ENCODE results near the gene ZRANB3.

ZRANB3 gene

DNA sequence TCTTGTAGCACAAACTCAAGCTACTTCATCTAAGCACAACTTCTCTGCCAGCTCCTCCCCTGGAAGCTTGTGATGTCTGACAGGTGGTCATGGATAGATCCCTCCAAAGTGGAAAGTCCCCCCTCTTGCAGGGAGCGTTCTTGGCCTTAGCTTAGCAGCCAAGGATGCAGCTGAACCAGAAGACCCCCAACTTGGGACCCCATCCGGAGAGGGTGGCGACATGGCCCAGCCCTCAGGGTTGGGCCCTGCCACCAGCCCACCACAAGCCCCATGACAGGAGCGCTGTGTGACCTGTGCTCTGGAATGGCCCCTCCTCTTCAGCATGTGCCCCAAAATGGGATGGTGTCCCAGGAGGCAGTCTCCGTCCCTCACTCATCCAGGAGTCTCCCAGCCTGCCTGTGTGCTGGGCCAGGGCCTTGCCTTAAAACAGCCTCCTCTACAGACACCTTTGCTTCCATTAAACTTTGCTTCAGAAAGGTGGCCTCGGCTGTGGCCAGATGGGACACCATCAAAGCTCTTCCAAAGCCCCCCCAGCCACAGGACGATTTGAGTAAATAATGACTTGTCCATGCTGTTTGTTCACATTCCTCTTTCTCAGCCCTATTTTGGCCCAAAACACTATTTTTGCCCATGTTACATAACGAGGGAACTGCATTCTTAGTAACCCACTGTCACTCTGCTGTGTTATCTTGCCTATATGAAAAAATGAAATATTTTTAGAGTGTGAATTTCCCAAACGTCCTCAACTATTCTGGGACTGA, 356.8 kb downstream of the ZRANB3 start:
- no peak for DNase-seq (ENCODE audit: low read depth)

- DNase-seq (ENCODE audit: low read depth), result no peak
Measured at GRCh38 chr2:135169900-135170753, 360.9 kb downstream of the ZRANB3 start.

DNA sequence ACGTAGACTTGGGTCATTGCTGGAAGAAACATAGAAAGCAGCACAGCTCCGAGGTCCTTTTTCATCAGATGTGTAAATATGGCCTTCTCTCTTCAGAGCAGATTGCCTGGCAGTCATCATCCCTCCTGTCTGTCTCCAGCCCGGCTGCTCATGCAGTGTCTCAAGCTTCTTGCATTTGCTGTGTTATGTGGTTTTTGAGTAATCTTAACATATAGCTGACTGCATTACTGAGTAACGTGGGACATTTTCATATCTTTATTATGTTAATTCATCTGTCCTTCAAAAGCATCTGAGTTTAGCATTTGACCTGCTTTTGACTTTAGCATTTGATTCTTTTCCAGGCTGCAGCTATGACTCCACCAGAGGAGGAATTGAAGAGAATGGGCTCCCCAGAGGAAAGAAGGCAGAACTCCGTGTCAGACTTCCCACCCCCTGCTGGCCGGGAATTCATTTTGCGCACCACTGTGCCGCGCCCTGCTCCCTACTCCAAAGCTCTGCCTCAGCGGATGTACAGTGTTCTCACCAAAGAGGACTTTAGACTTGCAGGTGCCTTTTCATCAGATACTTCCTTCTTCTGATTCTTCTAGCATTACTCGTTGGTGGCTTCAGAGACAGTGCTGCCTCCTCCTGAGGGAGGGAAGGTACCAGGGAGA, 362.7 kb downstream of the ZRANB3 start:
- DNase-seq (ENCODE audit: low read depth), result no peak

DNA sequence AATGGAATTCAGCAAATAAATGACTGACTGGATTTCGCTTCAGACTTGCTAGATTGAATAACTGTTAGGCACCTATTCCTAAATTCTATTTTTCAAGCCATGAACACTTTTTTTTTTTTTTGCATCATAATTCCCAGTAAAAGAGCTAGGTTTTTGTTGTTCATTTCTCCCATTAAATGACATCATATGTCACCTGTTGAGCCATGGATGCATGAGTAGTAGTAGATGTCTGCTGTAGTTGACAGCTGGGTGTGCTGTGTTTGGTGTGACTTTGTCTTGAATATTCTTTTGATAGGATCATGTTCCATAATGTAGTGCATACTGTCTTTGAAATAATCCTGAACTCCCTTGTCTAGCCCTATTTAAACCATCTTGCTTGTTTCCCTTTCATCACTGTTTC, 363.7 kb downstream of the ZRANB3 start:
- no peak for DNase-seq (ENCODE audit: low read depth)

- DNase-seq (ENCODE audit: low read depth), result peak; percentile 72
Measured at GRCh38 chr2:135164431-135164830, 366.6 kb downstream of the ZRANB3 start.

GRCh38 chr2:135163901-135164300, 367.1 kb downstream of the ZRANB3 start:
- no peak for DNase-seq (ENCODE audit: low read depth)

DNA sequence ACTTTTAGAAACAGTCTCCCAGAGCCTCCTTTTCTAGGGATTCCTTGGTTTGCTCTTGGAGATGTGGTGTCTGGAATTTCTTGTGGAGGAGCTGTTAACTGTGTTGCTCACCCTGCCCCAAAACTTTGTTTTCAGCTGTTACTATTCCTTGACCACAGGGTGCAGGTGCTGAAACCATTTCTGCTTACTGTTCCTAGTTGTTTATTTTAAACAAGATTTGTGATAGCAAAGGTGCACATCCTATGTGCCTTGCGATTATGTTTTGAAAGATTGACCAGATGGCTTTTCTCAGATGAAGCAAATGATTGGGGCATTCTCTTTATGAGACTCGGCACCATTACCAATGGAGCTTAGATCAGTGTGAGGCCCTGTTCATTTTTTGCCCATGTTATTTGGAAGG, 367.7 kb downstream of the ZRANB3 start:
- no peak for DNase-seq (ENCODE audit: low read depth)

DNA sequence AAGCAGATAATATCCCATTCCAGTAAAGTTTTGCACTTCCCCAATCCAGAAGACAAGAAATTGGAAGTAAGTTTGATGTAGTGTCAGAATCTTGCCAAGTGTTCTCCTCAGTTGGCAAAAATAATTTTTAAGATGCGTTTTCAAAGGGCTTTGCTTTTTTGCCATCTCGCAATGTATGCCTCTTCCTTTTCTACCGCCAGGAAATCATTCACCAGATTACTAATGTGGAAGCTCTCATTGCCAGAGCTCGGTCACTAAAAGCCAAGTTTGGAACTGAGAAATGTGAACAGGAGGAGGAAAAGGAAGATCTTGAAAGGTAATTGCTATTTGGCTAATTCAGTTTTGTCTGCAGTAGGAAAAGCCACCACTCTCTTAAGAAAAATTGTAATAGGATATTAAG, 368.2 kb downstream of the ZRANB3 start:
- DNase-seq (ENCODE audit: low read depth), result no peak

DNA sequence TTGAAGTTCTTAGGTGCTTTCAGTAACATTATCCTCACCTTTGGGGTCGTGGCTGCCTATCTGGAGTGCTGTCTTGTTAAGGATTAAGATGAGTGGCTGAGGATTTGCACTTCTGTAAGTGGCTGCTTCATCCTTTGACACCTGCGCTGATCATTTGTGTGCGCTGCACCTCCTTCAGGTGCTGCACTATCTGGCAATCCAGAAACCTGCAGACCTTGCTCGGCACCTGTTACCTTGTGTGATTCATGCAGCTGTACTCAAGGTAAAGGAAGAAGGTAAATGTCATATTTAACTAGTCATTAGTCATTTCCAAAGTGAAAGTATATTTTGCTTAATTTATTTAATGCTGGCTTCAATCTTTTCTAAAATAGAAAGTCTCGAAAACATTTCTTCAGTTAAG, 368.6 kb downstream of the ZRANB3 start:
- DNase-seq (ENCODE audit: low read depth), result no peak

GRCh38 chr2:135159191-135159590, 371.8 kb downstream of the ZRANB3 start:
- DNase-seq (ENCODE audit: low read depth), result no peak

DNA sequence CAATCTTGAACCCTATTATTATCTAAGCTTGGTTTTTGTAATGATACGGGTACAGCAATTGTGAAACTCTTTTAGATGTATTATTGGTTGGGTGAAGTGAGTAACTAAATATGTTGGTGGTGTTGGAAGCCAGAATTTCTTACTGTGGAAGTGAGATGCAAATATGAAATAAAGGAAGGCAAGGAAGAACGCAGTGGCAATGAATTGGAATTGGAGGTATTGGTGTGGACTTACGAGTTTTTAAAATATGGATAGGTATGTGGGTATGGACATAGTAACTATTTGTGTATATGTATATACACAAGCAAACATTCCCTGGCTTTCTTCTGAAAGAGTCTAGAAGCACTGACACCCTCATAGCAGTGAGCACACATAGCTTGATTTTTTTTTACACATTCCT, 373.2 kb downstream of the ZRANB3 start:
- no peak for DNase-seq (ENCODE audit: low read depth)

DNA sequence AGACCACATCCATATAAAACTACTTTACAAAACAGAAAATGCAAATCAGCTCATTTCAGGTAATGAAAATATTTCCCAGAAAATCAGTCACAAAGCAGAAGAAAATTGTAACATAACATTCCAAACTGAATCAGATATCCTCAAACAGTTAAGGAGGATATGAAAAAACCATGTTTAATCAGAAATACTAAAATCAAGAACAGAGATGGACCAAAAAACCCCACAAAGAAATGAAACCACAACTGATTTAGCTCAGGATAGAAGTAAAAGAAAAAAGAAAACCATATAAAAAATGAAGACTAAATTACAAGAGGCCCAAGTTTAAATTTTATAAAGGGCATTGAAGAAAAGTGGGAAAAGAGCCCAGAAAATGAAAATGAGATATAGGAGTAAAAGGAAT, 376.1 kb downstream of the ZRANB3 start:
- no peak for DNase-seq (ENCODE audit: low read depth)

- DNase-seq (ENCODE audit: low read depth), result no peak
Measured at GRCh38 chr2:135152361-135152760, 378.7 kb downstream of the ZRANB3 start.

GRCh38 chr2:135151615-135152014, 379.4 kb downstream of the ZRANB3 start:
- no peak for DNase-seq (ENCODE audit: low read depth)

GRCh38 chr2:135150725-135151124, 380.3 kb downstream of the ZRANB3 start:
- DNase-seq (ENCODE audit: low read depth), result no peak

DNA sequence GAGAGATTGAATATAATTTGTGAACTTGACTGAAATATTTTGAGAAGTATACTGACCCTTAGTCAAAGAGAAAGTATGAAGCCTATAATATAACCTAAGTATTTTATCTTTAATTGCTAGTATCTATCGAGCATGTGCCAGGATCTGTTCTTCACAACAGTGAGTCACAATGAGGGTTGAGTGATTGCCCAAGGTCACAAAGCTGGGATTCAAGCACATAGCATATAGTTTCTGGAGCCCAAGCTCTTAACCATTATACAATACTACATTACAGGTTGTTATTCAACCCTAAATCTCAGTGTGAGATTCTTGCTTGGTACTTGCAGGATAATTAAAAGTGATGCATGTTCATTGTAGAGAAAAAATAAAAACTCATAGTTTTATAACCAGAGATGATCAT, 381.8 kb downstream of the ZRANB3 start:
- no peak for DNase-seq (ENCODE audit: low read depth)

DNA sequence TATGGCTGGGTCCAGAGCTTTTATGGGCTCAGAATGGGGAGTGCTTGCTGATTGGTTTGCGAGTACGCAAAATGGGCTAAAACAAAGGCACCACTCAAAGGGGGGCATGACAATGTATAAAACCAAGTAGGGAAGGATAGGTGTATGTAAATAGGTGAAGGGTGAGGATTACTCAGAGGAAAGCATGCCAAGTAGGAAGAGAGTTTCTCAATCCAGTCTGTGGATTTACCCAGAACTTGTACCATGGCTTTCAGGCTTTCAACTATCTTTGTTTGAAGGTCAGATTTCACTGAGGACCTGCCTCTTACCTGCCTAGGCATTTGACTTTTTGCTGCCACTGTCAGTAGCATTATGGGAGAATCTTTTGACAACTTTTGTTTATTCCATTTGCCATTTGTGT, 386.7 kb downstream of the ZRANB3 start:
- no peak for DNase-seq (ENCODE audit: low read depth)

DNA sequence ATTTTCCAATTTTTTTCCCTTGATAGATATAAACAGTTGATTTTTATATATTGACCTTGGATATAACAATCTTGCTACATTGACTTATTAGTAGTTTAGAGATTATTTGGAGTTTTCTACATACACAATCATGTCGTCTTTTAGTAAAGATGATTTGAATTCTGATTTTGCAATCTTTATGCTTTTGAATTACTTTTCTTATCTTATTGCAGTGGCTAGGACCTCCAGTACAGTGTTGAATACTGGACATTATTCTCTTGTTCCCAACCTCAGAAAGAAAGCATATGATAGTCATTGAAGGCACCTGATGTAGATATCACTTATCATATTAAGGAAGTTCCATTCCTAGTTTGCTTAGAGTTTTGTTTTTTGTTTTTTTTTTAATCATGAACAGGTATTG, 388.7 kb downstream of the ZRANB3 start:
- no peak for DNase-seq (ENCODE audit: low read depth)

GRCh38 chr2:135140606-135141005, 390.4 kb downstream of the ZRANB3 start:
- no peak for DNase-seq (ENCODE audit: low read depth)

DNA sequence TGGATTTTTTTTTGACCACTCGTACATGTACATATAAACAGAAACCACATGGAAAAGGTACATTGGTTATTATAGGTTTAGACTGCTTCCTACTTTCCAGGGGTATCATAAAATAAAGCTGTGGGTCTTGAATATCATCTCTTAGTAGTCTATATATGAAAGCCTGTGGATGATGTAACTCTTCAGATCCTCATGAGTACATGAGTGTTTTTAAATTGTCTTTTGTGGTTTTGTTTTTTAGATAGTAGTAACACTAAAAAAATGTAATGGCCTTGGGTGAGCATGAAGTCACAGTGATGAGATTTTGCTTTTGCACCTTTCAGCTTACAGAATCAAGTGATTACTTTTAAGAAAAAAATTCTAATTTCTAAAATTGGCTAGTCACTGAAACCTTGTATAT, 398.7 kb downstream of the ZRANB3 start:
- DNase-seq (ENCODE audit: low read depth), result peak; percentile 31

DNA sequence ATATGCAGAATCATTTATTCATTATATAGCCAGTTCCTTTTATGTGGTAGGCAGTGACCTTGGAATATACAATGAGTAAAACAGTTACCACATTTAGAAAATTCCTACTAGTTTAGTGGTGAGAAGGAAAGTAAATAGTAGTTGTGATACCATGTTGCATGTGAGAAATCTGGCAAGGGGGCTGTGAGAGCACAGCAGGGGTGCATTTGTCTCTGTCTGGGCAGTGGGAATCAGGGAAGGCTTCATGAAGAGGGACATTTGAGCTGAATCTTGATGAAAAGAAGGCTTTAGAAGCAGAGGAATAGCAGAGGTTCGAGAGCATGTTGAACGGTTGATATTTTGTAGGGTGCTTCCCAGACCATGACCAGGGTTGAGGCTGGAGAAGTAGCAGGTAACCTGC, 400.3 kb downstream of the ZRANB3 start:
- no peak for DNase-seq (ENCODE audit: low read depth)

DNA sequence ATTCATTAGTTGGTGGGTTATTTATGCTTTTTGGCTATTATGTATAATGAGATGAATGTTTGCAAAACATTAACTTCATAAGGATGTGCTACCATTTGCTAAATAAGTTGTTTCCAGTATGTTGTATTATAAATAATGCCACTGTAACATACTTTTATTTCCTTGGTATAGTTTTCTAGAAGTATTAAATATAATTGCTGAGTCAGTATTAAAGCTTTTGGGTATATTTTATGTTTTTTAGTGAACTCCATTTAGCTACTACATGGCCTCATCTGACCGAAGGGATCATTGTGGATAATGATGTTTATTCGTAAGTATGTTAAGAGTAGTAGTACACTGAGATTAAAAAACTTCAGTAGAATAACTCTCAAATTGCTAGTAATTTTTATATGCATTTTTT, 405.1 kb downstream of the ZRANB3 start:
- no peak for DNase-seq (ENCODE audit: low read depth)

Data from non-pigmented ciliary epithelial cell (primary cell).